AG20443 (cell line): Measurements from ENCODE around the gene ERICH6.

ENCODE experiments used
- DNase-seq: peaks from one replicate; pipeline ENCODE4 v3.0.0; 2012; ENCODE audit warnings: low spot score, mixed read lengths

The ERICH6 gene

GRCh38 chr3:150736903-150737832 lies 33.4 kb upstream of the ERICH6 start:
- DNase-seq: no peak

- DNase-seq: no peak
Observed at GRCh38 chr3:150736316-150736719, 32.6 kb upstream of the ERICH6 start.

GRCh38 chr3:150734795-150735119 lies 31.0 kb upstream of the ERICH6 start:
- no peak for DNase-seq

- no peak for DNase-seq
Observed at GRCh38 chr3:150733936-150734794, 30.4 kb upstream of the ERICH6 start.

GRCh38 chr3:150733373-150733935 lies 29.7 kb upstream of the ERICH6 start:
- DNase-seq: no peak

- DNase-seq: no peak
Observed at GRCh38 chr3:150729682-150730360, 26.1 kb upstream of the ERICH6 start.

- DNase-seq: no peak
Observed at GRCh38 chr3:150727653-150728502, 24.2 kb upstream of the ERICH6 start.

GRCh38 chr3:150725548-150725947 lies 21.8 kb upstream of the ERICH6 start:
- DNase-seq: no peak

GRCh38 chr3:150723946-150724345 lies 20.2 kb upstream of the ERICH6 start:
- no peak for DNase-seq

- DNase-seq: no peak
Observed at GRCh38 chr3:150722267-150722666, 18.5 kb upstream of the ERICH6 start.

- peak; percentile 59 for DNase-seq
Observed at GRCh38 chr3:150721285-150722130, 17.8 kb upstream of the ERICH6 start.

GRCh38 chr3:150720444-150720843 lies 16.7 kb upstream of the ERICH6 start:
- DNase-seq: no peak

GRCh38 chr3:150710097-150710496 lies 6.4 kb upstream of the ERICH6 start:
- no peak for DNase-seq

- DNase-seq: peak; percentile 18
Observed at GRCh38 chr3:150703299-150703755, 393 bp downstream of the ERICH6 start.

GRCh38 chr3:150699068-150699639 lies 4.6 kb downstream of the ERICH6 start:
- peak; percentile 68 for DNase-seq

- DNase-seq: peak; percentile 63
Observed at GRCh38 chr3:150697646-150698045, 6.1 kb downstream of the ERICH6 start.

- DNase-seq: no peak
Observed at GRCh38 chr3:150691414-150692040, 12.2 kb downstream of the ERICH6 start.

- no peak for DNase-seq
Observed at GRCh38 chr3:150687613-150688012, 16.1 kb downstream of the ERICH6 start.

GRCh38 chr3:150682824-150683223 lies 20.9 kb downstream of the ERICH6 start:
- DNase-seq: no peak
